GM18508 (cell line): ENCODE data around the gene DNAJA1.
"Not testable (repeated sequence)": the region's sequence is repeated elsewhere in the genome, so short reads cannot be mapped to it uniquely, and the experiment has no call there.

ENCODE experiments used
- ATAC-seq: cut with Tn5 transposase; IDR thresholded peaks from one replicate; pipeline ENCODE4 v1.9.1; 2021; ENCODE audit warnings: moderate number of reproducible peaks; ENCODE audit not compliant: insufficient read depth, unreplicated experiment

DNAJA1 gene

DNA sequence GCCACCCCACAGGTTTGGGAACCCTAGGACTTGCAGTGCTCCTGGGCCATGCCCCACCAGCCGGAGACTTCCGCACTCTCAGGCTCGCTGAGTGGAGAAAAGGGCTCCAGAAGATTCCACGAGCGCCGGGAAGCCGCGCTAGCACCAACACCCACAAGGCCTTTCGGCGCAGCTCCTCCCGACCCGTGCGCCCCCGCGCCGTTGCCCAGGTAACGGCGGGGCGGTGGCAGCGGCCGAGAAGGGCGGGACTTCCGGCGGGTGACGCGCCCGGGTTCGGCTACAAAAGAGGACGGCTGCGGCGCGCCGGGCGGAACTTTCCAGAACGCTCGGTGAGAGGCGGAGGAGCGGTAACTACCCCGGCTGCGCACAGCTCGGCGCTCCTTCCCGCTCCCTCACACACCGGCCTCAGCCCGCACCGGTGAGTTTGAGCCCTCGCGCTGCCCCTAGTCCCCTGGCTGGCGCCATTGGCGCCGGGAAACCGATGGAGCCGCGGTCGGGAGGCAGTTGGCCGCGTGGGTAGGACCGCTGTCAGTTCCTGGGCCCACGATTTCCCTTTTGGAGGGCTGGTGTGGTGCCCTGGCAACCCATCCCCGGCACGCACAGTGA is at the start of gene DNAJA1:
Gene DNAJA1 (plus strand): TSS at position 308 of the 606 bp plus-strand sequence. CDS start 1,212 bp downstream, outside the sequence.
- ATAC-seq: peak; percentile 72

DNA sequence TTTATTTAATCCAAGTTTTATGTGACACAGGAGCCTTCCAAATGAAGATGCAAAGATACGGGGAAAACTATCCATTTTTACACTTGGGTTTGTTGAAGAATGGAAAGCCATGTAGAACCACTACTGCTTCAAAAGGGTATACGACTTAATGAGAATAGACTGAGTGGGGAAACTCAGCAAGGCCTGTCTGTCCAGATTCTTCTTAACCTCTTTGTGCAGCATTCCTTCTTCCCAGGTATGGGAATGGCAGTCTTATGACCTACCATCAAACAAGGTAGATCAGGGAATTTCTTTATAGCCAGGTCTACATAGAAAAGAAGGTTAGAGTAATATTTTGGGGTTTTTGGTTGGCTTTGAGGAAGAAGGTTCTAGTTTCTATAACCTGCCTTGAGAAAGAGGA is 47.0 kb upstream of the DNAJA1 start:
- no peak for ATAC-seq

DNA sequence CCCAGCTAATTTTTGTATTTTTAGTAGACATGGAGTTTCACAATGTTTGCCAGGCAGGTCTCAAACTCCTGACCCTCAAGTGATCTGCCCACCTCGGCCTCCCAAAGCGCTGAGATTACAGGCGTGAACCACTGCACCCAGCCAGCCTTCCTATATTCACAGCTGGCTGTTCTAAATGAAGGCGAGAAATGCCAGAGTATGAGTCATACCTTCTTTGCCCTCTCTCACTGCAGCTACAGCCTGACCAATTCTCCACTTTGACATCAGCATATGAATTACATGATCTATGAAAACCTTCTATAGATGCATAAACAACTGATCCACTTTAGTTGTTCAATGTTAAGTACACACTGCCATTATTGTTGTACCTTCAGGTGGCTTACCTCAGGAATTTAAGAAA is 38.1 kb upstream of the DNAJA1 start:
- ATAC-seq: no peak

DNA sequence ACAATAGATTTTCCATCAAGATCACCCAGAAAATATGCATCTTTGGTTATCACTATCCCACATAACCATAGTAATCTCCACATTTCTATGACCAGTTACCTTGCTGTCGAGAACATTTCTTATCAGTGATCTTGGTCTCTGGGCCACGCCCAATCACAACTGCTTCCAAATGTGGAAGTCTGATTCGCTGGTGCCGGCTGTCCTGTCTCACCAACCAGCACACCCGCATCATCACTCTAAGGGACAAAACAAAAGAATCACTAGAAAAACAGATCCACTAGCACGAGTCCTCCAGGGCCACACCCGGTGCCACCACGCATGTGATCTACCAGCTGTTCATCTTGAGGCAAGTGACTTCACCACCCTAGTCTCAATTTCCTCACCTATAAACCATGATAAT is 35.4 kb upstream of the DNAJA1 start:
- no peak for ATAC-seq

DNA sequence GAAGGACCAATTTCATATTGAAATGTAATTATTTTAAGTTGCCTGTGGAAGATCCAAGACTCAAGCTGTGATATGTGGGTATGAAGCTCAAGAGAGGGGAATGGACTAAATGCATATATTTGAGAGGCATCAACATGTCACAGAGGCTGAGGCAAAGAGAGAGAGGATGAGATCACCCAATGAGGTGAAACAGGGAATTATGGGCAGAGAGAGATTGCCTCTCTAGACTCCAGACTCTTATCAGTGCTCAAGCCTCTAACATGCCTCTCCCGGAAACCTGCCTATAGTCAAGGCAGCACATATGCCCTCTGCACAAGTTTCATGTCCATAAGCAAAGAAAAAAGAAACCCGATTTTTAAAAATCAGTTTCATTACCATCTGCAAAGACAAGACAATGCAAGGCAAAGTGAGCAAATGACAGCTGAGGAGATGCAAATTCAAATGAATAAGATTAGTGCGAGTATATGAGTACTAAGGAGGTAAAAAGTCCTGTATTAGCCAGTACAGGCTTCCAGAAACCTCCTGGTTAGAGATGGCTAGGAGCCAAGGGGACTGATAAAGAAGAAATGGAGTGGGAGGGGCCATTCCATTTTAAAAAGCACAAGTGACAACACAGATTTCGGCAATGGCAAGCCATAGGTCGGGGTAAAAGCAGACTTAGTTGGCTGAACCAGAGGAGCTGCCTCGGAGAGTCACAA is 33.0 kb upstream of the DNAJA1 start:
- no peak for ATAC-seq

DNA sequence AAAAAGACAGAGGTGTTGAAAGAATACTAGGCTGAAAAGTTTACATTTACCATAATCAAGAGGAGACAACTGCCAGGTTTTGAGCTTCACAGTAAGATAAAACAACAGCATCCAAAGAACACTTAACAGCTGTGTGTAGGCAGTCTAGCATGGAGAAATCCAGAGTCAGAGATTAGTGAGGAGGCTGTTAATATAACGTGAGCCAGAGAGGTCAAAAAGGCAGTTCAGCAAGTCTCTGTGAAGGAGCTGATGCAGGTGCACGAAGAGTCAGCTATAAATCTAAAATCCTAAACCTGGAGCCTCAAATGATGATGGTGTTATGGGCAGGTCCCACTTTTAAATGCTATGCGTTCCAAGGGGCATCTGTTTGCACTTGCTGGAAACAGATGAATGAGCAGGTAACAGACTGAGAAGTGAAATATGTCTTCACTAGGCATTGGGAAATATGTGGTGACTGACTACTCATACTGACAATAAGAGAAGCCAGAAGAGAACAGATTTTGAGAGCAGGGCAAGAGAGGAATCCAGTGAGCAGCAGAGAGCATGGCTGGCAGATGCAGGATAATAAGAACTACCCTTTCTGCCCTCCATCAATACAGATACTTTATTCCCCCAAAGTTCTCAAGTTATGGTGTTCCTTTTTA is 32.4 kb upstream of the DNAJA1 start:
- no peak for ATAC-seq

DNA sequence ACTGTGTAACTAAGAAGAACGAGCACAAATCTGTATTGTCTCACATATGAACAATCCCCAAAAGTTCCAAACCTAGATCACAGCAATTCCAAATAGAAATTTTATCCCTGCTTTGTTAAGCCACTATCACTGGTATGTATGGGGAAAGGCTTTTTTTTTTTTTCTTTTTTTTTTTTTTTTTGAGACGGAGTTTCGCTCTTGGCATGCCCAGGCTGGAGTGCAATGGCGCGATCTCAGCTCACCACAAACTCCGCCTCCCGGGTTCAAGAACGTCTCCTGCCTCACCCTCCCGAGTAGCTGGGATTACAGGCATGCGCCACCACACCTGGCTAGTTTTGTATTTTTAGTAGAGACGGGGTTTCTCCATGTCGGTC is 24.4 kb upstream of the DNAJA1 start:
- not testable (repeated sequence) for ATAC-seq

DNA sequence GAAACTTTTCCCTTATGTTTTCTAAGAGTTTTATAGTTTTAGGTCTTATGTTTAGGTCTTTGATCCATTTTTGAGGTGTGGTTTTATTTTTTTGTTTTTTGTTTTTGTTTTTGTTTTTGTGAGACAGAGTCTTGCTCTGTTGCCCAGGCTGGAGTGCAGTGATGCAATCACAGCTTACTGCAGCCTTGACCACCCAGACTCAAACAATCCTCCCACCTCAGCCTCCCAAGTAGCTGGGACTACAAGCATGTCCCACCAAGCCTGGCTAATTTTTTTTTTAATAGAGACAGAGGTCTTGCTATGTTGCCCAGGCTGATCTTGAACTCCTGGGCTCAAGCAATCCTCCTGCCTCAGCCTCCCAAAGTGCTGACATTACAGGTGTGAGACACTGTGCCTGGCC is 19.7 kb upstream of the DNAJA1 start:
- not testable (repeated sequence) for ATAC-seq

DNA sequence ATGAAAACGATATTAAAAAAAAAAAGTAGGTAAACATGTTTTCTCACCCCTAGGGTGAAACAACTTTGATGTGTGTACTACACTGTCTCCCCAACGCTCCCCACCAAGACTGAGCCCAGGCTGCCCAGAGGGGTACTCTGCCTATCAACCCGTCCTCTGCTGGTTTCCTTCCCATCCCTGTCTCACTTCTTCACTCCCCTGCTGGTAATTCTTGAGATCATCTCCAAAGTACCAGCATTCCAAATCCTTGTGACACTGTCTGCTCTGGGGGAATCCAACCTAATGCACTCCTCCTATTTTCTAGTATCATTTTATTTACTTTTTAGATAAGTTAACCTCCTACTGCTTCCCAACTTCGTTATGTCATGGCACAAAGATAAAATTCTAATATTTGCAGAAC is 17.3 kb upstream of the DNAJA1 start:
- ATAC-seq: no peak

DNA sequence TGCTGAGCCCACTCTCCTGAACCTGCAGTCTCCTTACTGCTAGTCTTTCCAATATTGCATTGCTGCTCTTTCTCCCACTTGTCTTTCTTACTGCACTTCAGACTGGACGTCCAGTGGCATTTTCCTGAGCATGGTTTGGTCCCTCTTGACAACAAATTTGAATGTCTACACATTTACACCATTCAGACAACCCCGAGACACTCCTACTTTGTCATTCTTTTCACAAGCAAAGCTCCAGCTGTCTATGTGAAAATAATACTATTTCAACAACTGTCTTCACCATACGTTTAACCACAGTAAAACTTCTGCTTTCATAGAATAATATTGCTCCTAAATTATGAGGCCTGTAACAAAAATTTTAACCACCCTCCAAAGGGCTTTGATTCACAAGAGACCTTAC is 13.2 kb upstream of the DNAJA1 start:
- ATAC-seq: no peak

DNA sequence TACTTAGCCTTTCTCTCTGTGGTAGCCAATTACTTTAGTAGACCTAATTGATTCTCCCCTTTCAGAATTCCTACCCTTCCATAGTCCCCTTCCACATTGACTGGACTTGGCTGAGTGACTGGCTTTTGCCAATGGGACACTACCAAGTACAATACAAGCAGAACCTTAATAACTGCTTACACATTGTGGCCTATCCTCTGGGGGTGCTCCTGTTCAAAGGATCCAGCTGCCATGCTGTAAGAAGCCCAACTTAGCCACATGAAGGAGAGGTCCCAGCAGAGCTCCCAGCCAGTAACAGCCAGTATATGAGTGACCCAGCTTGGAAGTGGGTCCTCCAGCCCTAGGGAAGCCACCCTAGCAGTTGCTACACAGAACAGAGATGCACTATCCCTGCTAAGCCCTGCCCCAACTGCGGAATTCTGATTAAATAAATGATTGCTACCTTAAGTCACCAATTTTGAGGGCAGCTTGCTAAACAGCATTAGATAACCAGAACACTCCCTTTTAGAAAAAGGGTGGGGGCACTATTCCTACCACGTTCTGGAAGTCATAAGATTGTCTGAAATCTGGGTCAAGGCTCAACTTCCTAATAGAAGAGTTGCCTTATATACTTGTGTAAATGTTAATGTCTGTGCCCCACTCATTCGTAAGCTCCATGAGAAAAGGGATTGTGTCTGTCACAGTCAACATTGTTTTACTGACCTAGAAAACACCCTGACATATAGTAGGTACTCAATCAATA is 12.6 kb upstream of the DNAJA1 start:
- ATAC-seq: no peak

DNA sequence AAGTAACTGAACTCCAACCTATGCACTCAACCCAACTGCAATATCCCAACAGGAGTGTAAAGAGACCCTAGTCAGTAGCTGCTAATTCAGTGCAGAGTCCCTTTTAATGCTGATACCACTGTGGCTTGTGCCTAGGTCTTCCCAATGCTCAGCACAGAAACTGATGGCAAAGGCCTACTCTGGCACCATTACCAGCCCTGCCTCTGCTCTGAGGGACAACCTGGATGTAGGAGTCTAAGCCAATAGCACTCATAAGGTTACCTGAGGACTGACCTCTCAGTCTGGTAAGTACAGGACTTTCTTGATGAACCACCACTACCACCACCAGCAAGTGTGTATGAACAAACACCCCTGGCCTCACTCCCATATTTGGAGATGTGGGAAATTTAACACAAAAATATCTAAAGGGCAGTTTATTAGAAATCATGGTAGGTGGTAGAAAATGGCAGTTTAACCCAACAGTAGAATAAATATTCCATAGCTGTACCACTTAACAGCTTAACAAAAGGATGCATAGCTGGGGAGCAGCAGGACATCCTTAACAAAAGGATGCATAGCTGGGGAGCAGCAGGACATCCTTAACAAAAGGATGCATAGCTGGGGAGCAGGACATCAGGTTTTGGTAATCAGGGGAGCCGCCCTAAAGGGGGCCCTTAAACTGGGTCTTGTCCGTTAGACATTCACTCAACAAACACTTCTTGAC is 11.0 kb upstream of the DNAJA1 start:
- no peak for ATAC-seq

DNA sequence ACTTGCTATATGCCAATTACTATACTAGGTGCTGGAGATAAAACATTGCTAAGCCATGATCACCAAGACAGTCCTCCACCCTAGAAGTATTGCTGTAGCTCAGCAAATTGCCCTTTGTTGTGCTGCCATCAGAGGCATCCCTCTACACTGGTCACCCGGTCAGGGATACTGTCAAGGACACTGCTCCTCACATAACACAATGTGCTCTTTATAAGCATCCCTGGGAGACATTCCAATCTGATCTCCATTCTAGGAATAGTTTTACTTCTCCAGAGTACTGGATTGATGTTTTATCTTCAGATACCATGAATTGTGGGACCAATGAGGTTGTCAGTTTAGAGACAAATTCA is 10.4 kb upstream of the DNAJA1 start:
- ATAC-seq: no peak

DNA sequence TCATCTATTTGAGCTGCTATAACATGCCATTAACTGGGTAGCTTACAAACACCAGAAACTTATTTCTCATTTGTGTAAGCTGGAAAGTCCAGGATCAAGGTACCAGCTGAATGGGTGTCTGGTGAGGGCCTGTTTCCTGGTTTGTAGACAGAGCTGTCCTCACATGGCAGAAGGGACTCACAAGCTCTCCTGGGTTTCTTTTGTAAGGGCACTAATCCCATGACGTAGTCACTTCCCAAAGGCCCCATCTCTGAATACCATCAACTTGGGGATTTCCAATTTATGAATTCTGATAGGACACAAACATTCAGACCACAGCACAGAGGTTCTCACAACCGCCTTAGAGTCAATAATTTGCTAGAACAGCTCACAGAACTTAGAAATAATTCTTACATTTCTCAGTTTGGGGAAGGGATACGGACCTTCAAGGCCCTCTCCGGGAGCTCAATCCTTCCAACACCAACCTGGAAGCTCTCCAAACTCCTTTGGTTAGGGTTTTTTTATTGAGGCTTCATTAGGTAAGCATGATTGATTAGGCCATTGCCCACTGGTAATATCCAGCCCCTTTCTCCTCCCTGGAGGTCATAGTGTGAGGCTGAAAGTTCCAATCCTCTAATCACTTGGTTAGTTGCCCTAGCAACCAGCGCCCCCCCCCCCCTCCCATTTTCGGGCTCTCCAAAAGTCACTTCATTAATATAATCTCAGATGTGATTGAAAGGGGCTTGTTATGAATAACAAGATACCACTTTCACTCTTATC is 7.6 kb upstream of the DNAJA1 start:
- ATAC-seq: peak; percentile 46

DNA sequence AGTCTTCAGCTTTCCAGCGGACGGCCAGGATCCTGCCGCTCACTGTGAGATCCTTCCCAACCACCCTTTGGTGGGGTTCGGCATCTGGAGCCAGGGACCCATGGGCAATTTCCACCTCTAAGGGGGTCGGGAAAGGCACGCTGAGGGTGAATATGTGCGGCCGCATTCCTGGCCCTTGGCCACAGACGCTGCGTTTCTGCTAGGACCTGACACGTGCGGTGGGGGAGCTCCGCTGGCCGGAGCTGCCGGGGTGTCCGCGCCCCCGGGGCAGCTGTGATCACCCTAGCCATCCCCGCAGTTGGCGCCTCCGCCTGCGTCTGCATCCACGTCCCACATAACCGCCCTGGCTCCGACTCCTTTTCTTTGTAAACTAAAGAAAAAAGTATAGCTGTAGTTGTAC is 5.3 kb upstream of the DNAJA1 start:
- no peak for ATAC-seq

DNA sequence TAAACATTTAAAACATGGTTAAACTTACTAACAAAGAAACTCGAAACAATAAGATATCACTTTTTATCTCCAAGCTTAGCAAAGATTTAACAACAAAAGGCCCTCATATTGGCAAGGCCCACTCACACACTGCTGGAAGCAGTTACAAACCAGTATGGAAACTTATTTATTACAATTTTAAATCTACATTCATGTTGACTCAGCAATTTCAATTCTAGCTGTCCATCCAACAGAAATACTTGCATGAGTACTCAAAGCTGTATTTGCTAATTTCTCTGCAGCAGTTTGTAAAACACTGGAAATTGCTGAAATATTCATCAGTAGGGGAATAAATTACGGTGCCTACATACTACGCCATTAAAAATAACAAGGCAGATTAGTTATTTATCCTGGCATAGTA is 2.8 kb upstream of the DNAJA1 start:
- no peak for ATAC-seq

DNA sequence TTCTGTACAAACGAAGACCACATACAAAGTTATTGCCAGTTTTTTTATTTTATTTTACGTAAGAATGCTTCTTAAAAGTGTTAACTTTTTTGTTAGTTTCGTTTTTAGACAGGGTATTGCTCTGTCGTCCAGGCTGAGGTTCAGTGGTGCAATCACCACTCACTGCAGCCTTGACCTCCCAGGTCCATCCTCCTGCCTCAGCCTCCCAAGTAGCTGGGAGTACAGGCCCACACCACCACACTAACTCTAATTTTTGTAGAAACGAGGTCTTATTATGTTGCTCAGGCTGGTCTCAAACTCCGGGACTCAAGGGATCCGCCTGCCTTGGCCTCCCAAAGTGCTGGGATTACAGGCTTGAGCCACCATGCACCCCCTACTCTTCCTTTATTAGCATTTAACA is 2.3 kb upstream of the DNAJA1 start:
- ATAC-seq: no peak

DNA sequence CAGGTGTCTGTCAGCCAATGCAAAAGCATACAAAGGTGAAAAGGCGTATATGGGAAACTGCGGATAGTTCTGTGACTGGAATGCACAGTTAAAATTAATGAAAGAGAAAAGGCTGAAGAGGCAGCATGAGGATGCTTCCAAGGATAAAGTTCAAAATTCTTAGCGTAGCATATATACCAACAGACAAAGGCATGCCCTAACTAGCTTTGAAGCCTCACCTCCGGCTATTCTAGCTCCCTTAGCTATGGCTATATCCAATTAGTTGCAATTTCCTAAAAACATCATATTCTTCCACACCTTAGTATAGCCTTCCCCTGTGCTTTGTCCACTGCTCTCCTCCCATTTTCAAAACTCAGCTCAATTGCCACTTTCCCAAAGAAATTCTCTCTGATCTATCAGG is 1.4 kb upstream of the DNAJA1 start:
- no peak for ATAC-seq

DNA sequence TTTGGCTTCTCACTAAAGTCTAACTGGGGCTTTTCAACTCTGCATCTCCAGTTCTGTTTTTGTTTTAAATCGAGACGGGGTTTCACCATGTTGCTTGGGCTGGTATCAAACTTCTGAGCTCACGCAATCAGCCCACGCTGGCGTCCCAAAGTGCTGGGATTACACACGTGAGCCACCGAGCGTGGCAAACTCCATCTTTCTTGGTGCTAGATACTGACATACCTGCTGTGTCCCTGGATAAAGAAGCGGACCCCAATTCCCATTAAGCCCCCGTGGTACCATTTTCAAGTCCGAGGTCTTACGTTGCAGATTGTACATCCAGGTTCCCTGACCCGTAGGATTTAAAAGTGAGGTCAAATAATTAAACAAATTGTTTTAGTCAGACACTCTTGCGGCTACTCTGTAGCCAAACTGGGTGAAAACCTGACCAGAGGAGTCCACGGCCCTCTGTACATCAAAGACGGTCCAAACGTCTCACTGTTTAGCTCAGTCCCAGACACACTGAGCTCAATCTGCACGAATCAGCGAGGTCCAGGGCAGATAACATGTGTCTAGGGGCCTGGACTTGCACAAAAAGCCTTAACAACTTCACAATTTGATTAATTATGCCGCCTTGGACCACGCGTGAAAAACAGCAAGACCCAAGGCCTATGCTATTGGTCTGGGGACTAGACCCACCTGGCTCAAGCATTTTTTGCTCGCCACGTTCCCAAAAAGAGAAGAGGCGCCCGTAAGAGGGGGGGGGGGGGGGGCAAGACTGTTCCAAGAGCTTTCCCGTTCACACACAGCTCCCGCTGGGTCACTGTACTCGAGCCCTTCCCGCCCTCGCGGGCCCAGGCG is 727 bp upstream of the DNAJA1 start:
- no peak for ATAC-seq
